Mucosa of descending colon (tissue), 3 donors: Measurements from ENCODE around the gene SYCP2. TPM values are rescaled to one million over a fixed set of nuclear protein-coding genes. Genes with fewer than 3 reads are reported as not detected.

Experiments
- ATAC-seq: fragments of 200-7000 bp; cut with Tn5 transposase; one replicate; pipeline ENCODE4 v1.9.1; 2020; ENCODE audit warnings: mild to moderate bottlenecking, moderate library complexity
- DNase-seq, 3 donors: peaks; one replicate each; pipeline ENCODE4 v3.0.0-alpha.2; 2020
- H3K36me3 ChIP-seq: fragments of 200-600 bp; one replicate; pipeline ENCODE4 v1.8.0; 2021; ENCODE audit warnings: low read depth, mild to moderate bottlenecking
- H3K4me1 ChIP-seq: fragments of 200-600 bp; one replicate; pipeline ENCODE4 v1.8.0; 2021; ENCODE audit warnings: low read depth, mild to moderate bottlenecking
- H3K4me3 ChIP-seq: fragments of 200-600 bp; one replicate; pipeline ENCODE4 v1.8.0; 2021; ENCODE audit warnings: mild to moderate bottlenecking
- H3K9me3 ChIP-seq: fragments of 200-600 bp; one replicate; pipeline ENCODE4 v1.8.0; 2021; ENCODE audit warnings: mild to moderate bottlenecking
- intact Hi-C, 2 donors: fragments of 100-400 bp; cut with DNase I in 1 of 2; cut with micrococcal nuclease in 1 of 2; formaldehyde crosslinking; loops; one replicate each; pipeline versions ENCODE4 v1.11.0 to v1.11.1; 2022; cut with DNase I, micrococcal nuclease
- total RNA-seq, 3 donors: library from RNA; stranded (reverse); fragmentation: NEBNext Ultra II Directional in 2 of 3; extraction: Animal tissue kit (Norgen Biotek cat#: 25700) in 2 of 3; gene quantifications; one replicate each; pipeline versions ENCODE4 v1.2.1 to v1.2.4, GENCODE V29; 2021 to 2023
- TF ChIP-seq, protein P1 (sequence below): fragments of 200-600 bp; IDR thresholded peaks from one replicate; pipeline ENCODE4 v1.8.0; 2022; ENCODE audit warnings: antibody characterized with exemption, mild to moderate bottlenecking
- donor health status: DM: no; HTN: no; CAD: no; lungs with moderate emphysema.
- donor health status: DM: no; HTN: no; CAD: no.
- donor health status: DM: no; HTN: yes; CAD: no.

The SYCP2 gene
- total RNA-seq, 3 donors from 2014 or later, result 0.78 to 1.6 (median 1.3) TPM

DNA sequence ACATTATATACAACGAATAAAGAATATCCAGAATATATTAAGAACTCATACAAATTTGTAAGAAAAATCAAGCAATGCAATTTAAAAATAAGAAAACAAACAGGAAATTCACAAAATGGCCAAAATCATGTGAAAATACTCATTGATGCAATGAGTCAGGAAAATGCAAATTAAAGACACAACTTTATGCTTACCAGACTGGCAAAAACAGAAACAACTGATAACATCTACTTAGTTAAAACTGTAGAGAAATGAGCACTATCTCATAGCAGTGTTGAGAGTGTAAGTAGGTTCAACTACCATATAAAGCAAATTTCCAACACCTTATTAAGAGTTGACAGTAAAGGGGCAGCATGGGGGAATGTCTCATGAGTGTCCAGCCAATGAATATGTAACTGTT is 62.3 kb downstream of the SYCP2 start:
- H3K4me1 ChIP-seq, result no peaks in the 10 kb centered on the region
- DNase-seq, result no peak
- TF ChIP-seq, protein P1, sequence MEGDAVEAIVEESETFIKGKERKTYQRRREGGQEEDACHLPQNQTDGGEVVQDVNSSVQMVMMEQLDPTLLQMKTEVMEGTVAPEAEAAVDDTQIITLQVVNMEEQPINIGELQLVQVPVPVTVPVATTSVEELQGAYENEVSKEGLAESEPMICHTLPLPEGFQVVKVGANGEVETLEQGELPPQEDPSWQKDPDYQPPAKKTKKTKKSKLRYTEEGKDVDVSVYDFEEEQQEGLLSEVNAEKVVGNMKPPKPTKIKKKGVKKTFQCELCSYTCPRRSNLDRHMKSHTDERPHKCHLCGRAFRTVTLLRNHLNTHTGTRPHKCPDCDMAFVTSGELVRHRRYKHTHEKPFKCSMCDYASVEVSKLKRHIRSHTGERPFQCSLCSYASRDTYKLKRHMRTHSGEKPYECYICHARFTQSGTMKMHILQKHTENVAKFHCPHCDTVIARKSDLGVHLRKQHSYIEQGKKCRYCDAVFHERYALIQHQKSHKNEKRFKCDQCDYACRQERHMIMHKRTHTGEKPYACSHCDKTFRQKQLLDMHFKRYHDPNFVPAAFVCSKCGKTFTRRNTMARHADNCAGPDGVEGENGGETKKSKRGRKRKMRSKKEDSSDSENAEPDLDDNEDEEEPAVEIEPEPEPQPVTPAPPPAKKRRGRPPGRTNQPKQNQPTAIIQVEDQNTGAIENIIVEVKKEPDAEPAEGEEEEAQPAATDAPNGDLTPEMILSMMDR, result no peak
- H3K36me3 ChIP-seq, result no peaks in the 10 kb centered on the region
- H3K9me3 ChIP-seq, result no peaks in the 10 kb centered on the region
- intact Hi-C loops, result no loop called here
- ATAC-seq, result no peak
- no peak overlapping the region for H3K4me3 ChIP-seq

DNA sequence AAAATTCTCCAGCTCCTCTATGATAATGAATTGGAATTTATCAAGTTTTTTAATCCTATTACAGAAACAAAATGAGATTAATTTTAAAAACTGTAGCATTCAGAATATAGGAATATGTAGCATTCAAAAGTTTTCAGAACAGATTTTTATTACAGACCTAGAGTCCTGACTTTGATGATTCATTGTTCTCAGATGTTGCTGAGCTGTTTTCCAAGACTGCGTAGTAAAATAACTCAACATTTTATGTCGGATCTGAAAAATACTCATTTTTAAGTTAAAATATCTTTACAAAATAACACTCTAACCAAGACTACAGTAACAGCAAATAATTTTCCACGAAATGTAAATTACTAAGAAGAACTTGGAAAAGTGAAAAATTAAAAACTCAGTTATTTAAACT is 67.1 kb downstream of the SYCP2 start:
- Histone ChIP-seq H3K9me3 (no peaks in the 10 kb centered on the region), H3K4me3 (no peak overlapping the region), H3K36me3 (no peaks in the 10 kb centered on the region), H3K4me1 (no peaks in the 10 kb centered on the region)
- TF ChIP-seq, protein P1, result no peak
- intact Hi-C loops, result no loop called here
- DNase-seq, result no peak
- ATAC-seq, result no peak

DNA sequence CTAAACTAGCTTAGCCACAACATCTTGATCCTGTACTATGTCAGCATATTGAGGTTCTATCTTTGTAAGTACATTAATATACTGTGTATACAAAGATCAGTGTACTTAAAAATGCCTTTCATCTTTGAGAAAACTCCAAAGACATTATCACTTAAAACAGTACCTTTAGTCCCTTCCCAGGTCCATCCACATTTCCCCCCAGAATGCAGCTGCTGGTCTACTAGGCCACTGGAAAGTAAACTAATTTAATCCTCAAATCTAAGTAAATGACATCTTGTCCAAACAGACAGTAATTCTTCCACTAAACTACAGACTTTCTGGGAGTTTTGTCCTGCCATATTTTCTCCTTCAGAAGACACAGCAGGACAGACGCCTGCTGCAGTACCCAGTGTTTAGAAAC is 68.7 kb downstream of the SYCP2 start:
- Histone ChIP-seq H3K36me3 (no peaks in the 10 kb centered on the region), H3K4me3 (no peak overlapping the region), H3K4me1 (no peaks in the 10 kb centered on the region), H3K9me3 (no peaks in the 10 kb centered on the region)
- DNase-seq (no peak), ATAC-seq (no peak)
- intact Hi-C loops, result no loop called here
- TF ChIP-seq, protein P1, result no peak

DNA sequence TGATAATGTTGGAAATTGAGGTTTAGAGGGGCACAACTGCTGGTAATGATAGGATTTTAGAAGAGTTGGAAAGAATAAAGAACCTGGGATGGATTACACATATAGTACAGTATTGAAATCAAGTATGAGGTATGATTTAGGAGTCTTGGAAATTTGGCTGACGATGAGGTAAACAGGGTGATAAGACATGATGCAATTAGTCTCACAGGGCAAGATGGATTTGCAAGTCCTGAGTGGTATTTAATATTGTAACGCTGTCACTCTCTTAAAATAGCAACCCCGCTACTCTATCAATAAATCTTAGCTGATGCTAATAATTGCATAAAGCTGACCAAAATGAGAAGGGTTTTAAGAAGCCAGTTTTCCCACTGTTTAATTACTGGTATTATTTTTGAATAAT is 70.4 kb downstream of the SYCP2 start:
- no peak overlapping the region for H3K4me3 ChIP-seq

DNA sequence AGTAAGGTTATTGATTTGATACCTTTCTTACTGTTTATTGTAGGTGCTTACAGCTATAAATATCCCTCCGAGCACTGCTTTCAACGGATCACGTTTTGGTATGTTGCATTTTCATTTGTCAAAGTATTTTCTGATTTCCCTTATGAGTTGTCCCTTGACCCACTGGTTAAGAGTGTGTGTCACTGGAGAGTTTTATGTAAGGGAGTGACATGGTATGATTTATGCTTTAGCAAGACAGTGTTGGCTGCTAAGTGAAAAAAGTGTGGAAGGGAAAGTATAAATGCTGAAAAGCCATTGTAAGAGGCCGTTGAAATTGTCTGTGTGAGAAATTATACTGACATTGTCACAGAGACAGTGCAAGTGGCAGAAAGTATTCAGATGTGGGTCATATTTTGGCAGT is 72.0 kb downstream of the SYCP2 start:
- no peaks in the 10 kb centered on the region for H3K4me1 ChIP-seq
- no peaks in the 10 kb centered on the region for H3K9me3 ChIP-seq
- intact Hi-C loops, result no loop called here
- no peaks in the 10 kb centered on the region for H3K36me3 ChIP-seq
- ATAC-seq (no peak), DNase-seq (no peak)
- TF ChIP-seq, protein P1, result no peak
- H3K4me3 ChIP-seq, result no peak overlapping the region

More for the DNA sequence above, 70.4 kb downstream of the SYCP2 start:
- intact Hi-C loops, result no loop called here
- DNase-seq, result no peak
- ATAC-seq, result no peak
- TF ChIP-seq, protein P1, result no peak
- no peaks in the 10 kb centered on the region for H3K4me1 ChIP-seq
- no peaks in the 10 kb centered on the region for H3K9me3 ChIP-seq
- H3K36me3 ChIP-seq, result no peaks in the 10 kb centered on the region

DNA sequence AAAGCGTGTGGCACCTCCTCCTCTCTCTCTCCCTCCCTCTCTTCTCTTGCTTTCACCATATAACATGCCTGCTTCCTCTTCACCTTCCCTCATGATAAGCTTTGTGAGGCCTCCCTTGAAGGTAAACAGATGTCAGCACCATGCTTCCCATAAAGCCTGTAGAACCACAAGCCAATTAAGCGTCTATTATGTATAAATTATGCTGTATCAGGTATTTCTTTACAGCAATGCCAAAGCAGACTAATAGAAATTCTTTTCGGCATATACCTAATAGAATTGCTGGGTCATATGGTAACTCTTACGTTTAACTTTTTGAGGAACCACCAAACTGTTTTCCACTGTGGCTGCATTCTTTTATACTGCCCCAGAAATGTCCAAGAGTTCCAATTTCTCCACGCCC is 75.0 kb downstream of the SYCP2 start:
- Histone ChIP-seq H3K4me1 (no peaks in the 10 kb centered on the region), H3K9me3 (no peaks in the 10 kb centered on the region), H3K4me3 (no peak overlapping the region), H3K36me3 (no peaks in the 10 kb centered on the region)
- DNase-seq, result no peak
- no peak for ATAC-seq
- intact Hi-C loops, result no loop called here
- TF ChIP-seq, protein P1, result no peak
